Adipocyte (in vitro differentiated cells): ENCODE measurements around the gene DOK6.
"Not testable (repeated sequence)": the region's sequence is repeated elsewhere in the genome, so short reads cannot be mapped to it uniquely, and the experiment has no call there.

Experiments used
- DNase-seq: peaks from one replicate; pipeline ENCODE4 v3.0.0-alpha.2; 2015; ENCODE audit warnings: low read depth
- H3K27me3 ChIP-seq: replicated peaks from 2 replicates; pipeline ENCODE4 v1.7.0; 2013; ENCODE audit warnings: mild to moderate bottlenecking, low read length, moderate library complexity; ENCODE audit not compliant: control insufficient read depth, insufficient read depth
- H3K36me3 ChIP-seq: 2 replicates; pipeline ENCODE4 v1.7.0; 2013; ENCODE audit warnings: low read length, mild to moderate bottlenecking, moderate library complexity; ENCODE audit not compliant: control insufficient read depth, insufficient read depth, severe bottlenecking
- H3K4me1 ChIP-seq: 2 replicates; pipeline ENCODE4 v1.7.0; 2013; ENCODE audit warnings: mild to moderate bottlenecking, low read length, moderate library complexity; ENCODE audit not compliant: control insufficient read depth, insufficient read depth
- H3K4me3 ChIP-seq: 2 replicates; pipeline ENCODE4 v1.7.0; 2013; ENCODE audit warnings: mild to moderate bottlenecking, low read length, moderate library complexity
- H3K9ac ChIP-seq: 2 replicates; pipeline ENCODE4 v1.7.0; 2013; ENCODE audit warnings: mild to moderate bottlenecking, low read length, moderate library complexity
- H3K9me3 ChIP-seq: 2 replicates; pipeline ENCODE4 v1.7.0; 2013; ENCODE audit warnings: mild to moderate bottlenecking, low read length, moderate library complexity; ENCODE audit not compliant: control insufficient read depth

The DOK6 gene

DNA sequence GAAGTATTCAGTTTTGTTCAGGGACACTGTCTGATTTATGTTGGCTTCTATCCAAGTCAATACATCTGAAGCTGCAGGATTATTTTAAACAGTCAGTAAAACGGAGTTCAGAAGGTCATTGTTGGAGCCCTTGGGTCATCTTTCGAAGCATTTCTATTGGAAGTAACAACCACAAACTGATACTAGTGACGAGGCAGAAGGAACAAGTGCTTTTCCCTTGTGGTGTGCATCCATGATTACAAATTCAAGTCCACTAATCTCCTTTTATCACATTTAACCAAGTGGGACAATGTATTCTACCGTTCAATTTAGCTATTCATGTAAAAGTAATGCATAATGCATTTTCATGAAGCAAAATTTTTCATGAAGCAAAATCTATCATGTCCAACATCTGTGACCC lies 470.0 kb downstream of the DOK6 start:
- no peaks in the 10 kb centered on the region for H3K4me1 ChIP-seq
- no peak overlapping the region for H3K9ac ChIP-seq
- no peaks in the 10 kb centered on the region for H3K36me3 ChIP-seq
- H3K27me3 ChIP-seq, result no peaks in the 10 kb centered on the region
- no peak for DNase-seq
- no peak overlapping the region for H3K4me3 ChIP-seq
- no peaks in the 10 kb centered on the region for H3K9me3 ChIP-seq

DNA sequence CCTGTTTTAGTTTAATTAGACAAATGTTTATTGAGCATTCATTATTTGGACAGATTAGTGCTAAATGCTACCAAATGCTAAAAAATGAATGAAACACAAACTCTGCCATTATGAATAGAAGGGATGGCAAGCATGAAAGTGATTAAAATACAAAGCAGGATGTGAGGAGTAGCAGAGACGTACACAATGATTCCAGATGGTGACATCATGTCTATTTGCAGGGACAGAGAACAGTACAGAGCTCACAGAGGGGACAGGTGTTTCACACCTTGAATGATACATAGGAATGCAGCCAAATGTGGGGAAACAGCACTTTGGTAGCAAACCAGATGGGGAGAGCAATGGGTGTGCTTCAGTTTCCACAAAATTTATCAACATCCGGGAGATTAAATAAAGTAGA lies 470.7 kb downstream of the DOK6 start:
- no peak overlapping the region for H3K9ac ChIP-seq
- H3K9me3 ChIP-seq, result no peaks in the 10 kb centered on the region
- H3K36me3 ChIP-seq, result no peaks in the 10 kb centered on the region
- H3K27me3 ChIP-seq, result no peaks in the 10 kb centered on the region
- H3K4me3 ChIP-seq, result no peak overlapping the region
- no peaks in the 10 kb centered on the region for H3K4me1 ChIP-seq
- no peak for DNase-seq

DNA sequence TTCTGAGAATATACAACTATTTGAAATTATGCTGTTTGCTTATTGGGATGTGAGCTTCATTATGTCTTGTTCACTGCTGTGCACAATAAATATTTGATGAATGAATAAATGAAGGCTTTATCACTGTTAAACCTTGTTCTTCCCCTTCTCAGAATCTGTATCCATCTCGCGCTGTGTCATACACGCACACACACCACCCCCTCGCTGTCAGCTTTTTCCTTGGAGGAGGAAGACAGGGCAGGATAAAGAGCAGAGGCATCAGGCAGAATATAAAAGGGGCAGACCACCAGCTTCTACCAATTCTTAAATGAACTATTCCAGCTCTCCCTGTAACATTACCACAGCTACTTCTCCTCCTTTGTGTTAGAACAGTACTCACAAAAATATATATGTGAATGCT lies 472.0 kb downstream of the DOK6 start:
- Histone ChIP-seq H3K9me3 (no peaks in the 10 kb centered on the region), H3K4me1 (no peaks in the 10 kb centered on the region), H3K9ac (no peak overlapping the region), H3K4me3 (no peak overlapping the region), H3K36me3 (no peaks in the 10 kb centered on the region), H3K27me3 (no peaks in the 10 kb centered on the region)
- no peak for DNase-seq

DNA sequence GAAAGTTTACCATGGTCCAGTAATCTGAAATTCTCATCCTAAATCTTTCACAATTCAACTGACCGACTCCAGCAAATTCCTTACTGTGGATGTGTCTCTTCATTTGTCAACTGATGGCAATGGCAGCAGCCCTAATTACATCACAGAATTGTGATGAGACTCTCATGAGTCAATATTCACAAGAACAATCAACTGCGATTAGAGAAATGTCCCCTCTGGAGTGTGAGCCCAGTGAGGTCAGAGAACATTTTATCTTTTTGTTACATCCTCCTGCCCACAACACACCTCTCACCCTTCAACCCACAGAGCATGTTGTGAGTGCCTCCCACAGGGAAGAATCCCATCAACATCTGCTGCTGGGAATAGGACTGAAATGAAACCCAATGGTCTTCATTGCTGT lies 473.4 kb downstream of the DOK6 start:
- no peaks in the 10 kb centered on the region for H3K9me3 ChIP-seq
- no peak for DNase-seq
- H3K36me3 ChIP-seq, result no peaks in the 10 kb centered on the region
- H3K4me3 ChIP-seq, result no peak overlapping the region
- H3K27me3 ChIP-seq, result no peaks in the 10 kb centered on the region
- no peak overlapping the region for H3K9ac ChIP-seq
- no peaks in the 10 kb centered on the region for H3K4me1 ChIP-seq

DNA sequence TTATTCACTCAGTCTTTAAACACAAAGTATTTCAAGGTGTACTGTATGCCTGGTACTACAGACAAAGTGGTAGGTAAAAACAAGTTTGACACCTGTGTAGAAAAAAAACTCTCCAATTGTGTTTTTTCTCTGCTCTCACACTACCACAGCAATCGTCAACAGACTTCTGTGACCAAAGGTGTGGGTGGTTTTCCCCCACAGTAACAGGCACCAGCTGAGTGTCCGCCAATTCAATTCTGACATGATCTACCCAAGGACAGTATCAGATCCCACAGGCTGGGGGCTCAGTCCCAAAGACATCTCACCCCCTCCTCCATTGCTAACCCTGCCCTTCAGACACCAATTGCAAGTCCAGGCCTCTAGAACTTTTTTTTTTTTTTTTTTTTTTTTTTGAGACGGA lies 475.8 kb downstream of the DOK6 start:
- Histone ChIP-seq H3K36me3 (no peaks in the 10 kb centered on the region), H3K9ac (no peak overlapping the region), H3K9me3 (no peaks in the 10 kb centered on the region), H3K4me3 (no peak overlapping the region), H3K27me3 (no peaks in the 10 kb centered on the region), H3K4me1 (no peaks in the 10 kb centered on the region)
- no peak for DNase-seq

DNA sequence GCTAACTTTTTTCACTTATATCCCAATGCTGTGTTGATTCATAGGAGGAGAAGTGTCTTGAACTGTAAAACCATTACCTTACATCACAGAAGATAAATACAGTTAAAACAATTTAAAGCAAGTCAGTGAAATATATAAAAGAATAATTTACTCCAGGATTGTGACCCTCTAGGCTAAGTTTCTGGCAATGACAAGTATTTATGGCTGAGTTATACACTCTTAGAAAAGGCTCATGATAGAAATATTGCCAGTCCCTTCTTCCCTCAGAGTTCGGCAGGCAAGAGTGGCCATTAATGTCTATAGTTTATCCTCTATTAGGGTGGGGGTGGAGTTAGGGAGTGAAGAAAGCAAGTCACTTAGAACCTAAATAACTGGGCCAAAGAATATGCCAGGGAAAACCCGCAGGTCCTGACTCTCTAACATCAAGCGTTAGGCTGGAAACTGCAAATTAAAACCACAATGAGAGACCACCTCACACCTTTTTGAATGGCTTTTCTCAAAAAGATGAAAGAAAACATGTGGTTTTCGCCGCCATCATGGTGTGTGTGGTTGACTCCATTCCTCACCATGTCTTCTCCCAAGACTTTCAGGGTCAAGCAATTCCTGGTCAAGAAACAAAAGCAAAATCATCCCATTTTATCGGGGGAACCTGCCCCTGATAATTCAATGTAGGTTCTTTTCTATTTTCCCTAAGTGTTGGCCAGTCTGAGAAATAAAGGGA lies 477.7 kb downstream of the DOK6 start:
- Histone ChIP-seq H3K9ac (no peak overlapping the region), H3K4me1 (peaks cover 7% of the 10 kb centered on the region), H3K9me3 (no peaks in the 10 kb centered on the region), H3K27me3 (no peaks in the 10 kb centered on the region), H3K4me3 (no peak overlapping the region), H3K36me3 (no peaks in the 10 kb centered on the region)
- no peak for DNase-seq

DNA sequence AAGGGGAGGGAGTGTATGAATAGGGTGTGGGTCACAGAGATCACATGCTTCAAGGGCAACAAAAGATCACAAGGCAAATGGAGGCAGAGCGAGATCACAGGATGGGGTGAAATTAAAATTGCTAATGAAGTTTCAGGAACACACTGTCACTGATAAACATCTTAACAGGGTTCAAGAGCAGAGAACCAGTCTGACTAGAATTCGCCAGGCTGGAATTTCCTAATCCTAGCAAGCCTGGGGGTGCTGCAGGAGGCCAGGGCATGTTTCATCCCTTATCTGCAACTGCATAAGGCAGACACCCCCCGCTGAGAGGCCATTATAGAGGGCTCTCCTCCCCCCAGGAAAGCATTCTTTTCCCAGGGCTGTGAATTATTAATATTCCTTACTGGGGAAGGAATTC lies 478.4 kb downstream of the DOK6 start:
- H3K4me1 ChIP-seq, H3K9ac ChIP-seq, H3K9me3 ChIP-seq, H3K27me3 ChIP-seq, H3K36me3 ChIP-seq, H3K4me3 ChIP-seq, DNase-seq: not testable (repeated sequence)

DNA sequence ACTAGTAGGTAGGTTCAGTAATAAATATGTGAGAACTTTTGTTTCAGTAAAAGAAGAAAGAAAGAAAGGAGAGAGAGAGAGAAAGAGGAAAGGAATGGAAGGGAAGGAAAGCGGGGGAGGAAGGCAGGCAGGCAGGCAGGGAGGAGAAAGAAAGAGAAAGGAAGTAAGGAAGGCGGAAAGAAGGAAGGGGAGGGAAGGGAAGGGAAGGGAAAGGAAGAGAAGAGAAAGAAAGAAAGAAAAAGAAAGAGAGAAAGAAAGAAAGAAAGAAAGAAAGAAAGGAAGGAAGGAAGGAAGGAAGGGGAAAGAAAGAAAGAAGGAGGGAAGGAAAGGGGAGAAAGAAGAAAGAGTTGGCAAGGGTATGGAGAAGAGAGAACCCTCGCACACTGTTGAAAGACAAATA lies 479.4 kb downstream of the DOK6 start:
- Histone ChIP-seq H3K36me3 (no peaks in the 10 kb centered on the region), H3K4me3 (no peak overlapping the region), H3K9ac (no peak overlapping the region), H3K27me3 (no peaks in the 10 kb centered on the region), H3K4me1 (peaks cover 7% of the 10 kb centered on the region), H3K9me3 (no peaks in the 10 kb centered on the region)
- DNase-seq, result no peak

DNA sequence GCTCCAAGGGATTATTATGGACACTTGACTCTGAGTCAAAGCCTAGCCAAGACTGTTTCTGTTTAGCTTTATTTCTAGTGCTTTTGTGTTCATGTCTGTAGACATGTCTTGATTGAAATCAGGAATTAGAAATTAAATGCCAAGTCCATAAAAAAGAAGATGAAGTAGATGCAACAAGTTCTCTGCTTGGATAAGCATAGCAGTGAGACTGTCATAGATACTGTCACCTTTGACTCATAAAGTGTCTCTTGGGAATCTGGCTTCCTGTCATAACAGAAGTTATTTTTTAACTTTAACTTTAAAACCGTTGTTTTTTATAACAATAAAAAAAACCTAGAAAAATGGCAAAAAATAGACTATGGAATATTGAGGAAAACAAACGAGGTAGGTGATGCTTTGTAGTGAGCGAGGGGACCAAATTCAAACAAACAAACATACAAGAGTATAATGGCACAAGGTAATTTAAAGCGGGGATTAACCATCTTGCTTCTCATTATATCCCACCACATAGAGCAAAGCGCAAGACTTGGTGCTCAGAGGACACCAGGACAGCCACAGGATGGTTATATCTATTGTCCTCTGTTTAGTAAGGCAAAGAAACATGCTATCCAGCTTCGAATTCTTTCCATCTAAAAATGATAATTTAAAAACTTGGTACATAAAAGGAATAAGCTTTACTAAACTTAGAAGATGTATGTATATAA lies 482.4 kb downstream of the DOK6 start:
- H3K36me3 ChIP-seq, result no peaks in the 10 kb centered on the region

DNA sequence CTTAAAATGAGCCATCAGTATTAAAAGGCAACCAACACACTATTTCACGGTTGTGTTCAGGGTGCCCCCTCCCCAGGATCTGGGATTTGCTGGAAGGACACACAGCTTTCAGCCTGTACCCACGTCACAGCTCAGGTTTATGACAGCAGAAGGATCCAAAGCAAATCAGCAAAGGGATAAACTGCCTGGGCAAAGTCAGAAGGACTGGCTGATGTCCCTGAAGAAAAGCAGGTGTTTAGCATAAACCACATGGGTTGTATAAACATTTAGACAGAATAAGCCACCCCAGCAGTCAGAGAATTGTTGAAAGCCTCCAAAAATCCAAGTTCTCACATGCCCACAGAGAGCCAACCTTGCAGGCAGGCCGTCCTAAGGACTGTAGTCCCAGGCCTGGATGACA lies 483.1 kb downstream of the DOK6 start:
- H3K9me3 ChIP-seq, result no peaks in the 10 kb centered on the region
- no peak overlapping the region for H3K4me3 ChIP-seq
- H3K36me3 ChIP-seq, result no peaks in the 10 kb centered on the region
- no peaks in the 10 kb centered on the region for H3K27me3 ChIP-seq
- H3K4me1 ChIP-seq, result peaks cover 7% of the 10 kb centered on the region
- DNase-seq, result no peak
- H3K9ac ChIP-seq, result no peak overlapping the region

More for the DNA sequence above, 482.4 kb downstream of the DOK6 start:
- H3K27me3 ChIP-seq, result no peaks in the 10 kb centered on the region
- no peak overlapping the region for H3K9ac ChIP-seq
- H3K4me3 ChIP-seq, result no peak overlapping the region
- peaks cover 7% of the 10 kb centered on the region for H3K4me1 ChIP-seq
- DNase-seq, result no peak
- no peaks in the 10 kb centered on the region for H3K9me3 ChIP-seq

DNA sequence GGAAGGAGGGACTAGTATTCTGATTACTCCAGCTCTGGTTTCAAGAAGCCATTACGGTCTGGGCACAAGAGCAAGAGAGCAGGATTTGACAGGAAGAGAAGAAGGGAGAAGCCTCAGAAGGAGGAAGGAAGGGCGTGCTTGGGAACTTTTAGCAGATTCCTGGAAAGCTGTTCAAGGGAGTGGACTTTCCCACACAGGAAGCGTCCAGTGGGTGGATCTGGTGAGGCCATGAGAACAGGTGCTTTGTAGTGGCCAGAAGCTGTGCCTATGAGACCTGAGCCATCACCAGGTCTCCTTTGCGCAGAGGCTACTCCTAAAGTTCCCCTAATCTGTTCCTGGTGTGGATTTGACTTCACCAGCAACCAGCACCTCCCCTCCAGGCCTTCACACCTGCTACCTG lies 484.7 kb downstream of the DOK6 start:
- Histone ChIP-seq H3K9ac (no peak overlapping the region), H3K27me3 (no peaks in the 10 kb centered on the region), H3K9me3 (no peaks in the 10 kb centered on the region), H3K4me3 (no peak overlapping the region), H3K4me1 (peaks cover 7% of the 10 kb centered on the region), H3K36me3 (no peaks in the 10 kb centered on the region)
- no peak for DNase-seq
